ENCODE results near the gene SLC25A6. TPM values are rescaled to one million over a fixed set of nuclear protein-coding genes. Genes with fewer than 3 reads are reported as not detected.

The SLC25A6 gene
- total and polyA plus RNA-seq, 2 of the 13 experiments (the other 11 are each of a cell fraction or from before 2014, with no cell fraction given), result 138 to 581 TPM

GRCh38 chrX:1435241-1435895 is 43.5 kb upstream of the SLC25A6 start:
- Histone ChIP-seq H3K27me3 (ENCODE audit: control insufficient read depth in 1 of 2, insufficient read depth in 2 of 2, low read length in 2 of 2) (no peaks in the 10 kb centered on the region), H2AFZ (ENCODE audit: low read length) (no peak overlapping the region), H3K4me2 (ENCODE audit: low read depth, low read length) (no peak overlapping the region), H3K36me3 (replicated peaks in 1 of 2; ENCODE audit: control insufficient read depth in 1 of 2, insufficient read depth in 2 of 2, low read length in 2 of 2) (peaks cover 2 to 6% of the 10 kb centered on the region in 2 experiments; a peak in 3 of 5 replicates), H3K79me2 (ENCODE audit: insufficient read depth, low read length) (no peaks in the 10 kb centered on the region), H3K9me3 (ENCODE audit: low read length) (no peaks in the 10 kb centered on the region), H3K4me1 (ENCODE audit: insufficient read depth, low read length) (no peaks in the 10 kb centered on the region), H3K4me3 (replicated peaks in 1 of 3; ENCODE audit: insufficient read depth in 1 of 3, low read depth in 2 of 3, low read length in 3 of 3) (no peak overlapping the region), H4K20me1 (ENCODE audit: insufficient read depth, low read length) (no peaks in the 10 kb centered on the region), H3K9ac (ENCODE audit: insufficient read depth, low read depth, low read length) (no peak overlapping the region), H3K27ac (ENCODE audit: extremely low read length, insufficient read depth, low read length) (no peak overlapping the region)
- BruUV-seq (replicated peaks), result no TSS peak
- ATAC-seq, result peak; percentile 12; the same call in 2 of the 3 replicates
- POLR2A ChIA-PET, result no interaction called here
- intact Hi-C loops (cut with micrococcal nuclease; ENCODE audit: unreplicated experiment), result no loop called here
- in situ Hi-C loops (cut with HindIII; ENCODE audit: extremely low pct_ligation_motif_present, low pct_unique_long_range_greater_than_20kb), result no loop called here
- CTCF ChIA-PET (ENCODE audit: low intra/inter-chr PET ratio, low total read pairs), result no interaction called here
- DNase-seq (ENCODE audit: low spot score), result no peak
- WGBS (ENCODE audit: low lambda C conversion rate), result 92% methylated on average over 8 of the region's 20 CpGs
- no peak for FAIRE-seq
- no peak for TF ChIP-seq SKIL (CRISPR knock-in tag; IDR thresholded peaks at IDR 0.05; ENCODE audit: borderline replicate concordance)
- TF ChIP-seq ZFP41 (CRISPR knock-in tag; IDR thresholded peaks at IDR 0.05; ENCODE audit: borderline replicate concordance), result no peak
- no peak for TF ChIP-seq SMARCE1 (IDR thresholded peaks at IDR 0.05; ENCODE audit: borderline replicate concordance)
- TF ChIP-seq TBX3 (IDR thresholded peaks at IDR 0.05; ENCODE audit: borderline replicate concordance), result no peak
- no peak for TF ChIP-seq ZHX1 (CRISPR knock-in tag; IDR thresholded peaks at IDR 0.05; ENCODE audit: low read depth)
- no peak for TF ChIP-seq ZFX (CRISPR knock-in tag; IDR thresholded peaks at IDR 0.05; ENCODE audit: low read depth)
- no peak for TF ChIP-seq ZNF580 (CRISPR knock-in tag; IDR thresholded peaks at IDR 0.05; ENCODE audit: borderline replicate concordance, low read depth)
- TF ChIP-seq BATF2 (CRISPR knock-in tag; IDR thresholded peaks at IDR 0.05), result no peak
- TF ChIP-seq LBX2 (CRISPR knock-in tag; IDR thresholded peaks at IDR 0.05; ENCODE audit: borderline replicate concordance), result no peak
- no peak for TF ChIP-seq ZNF644 (CRISPR knock-in tag; IDR thresholded peaks at IDR 0.05; ENCODE audit: low read depth)
